ENCODE data around the gene CNTNAP2. TPM values are rescaled to one million over a fixed set of nuclear protein-coding genes. Genes with fewer than 3 reads are reported as not detected.

Gene CNTNAP2
- total and polyA plus RNA-seq, 8 donors = 0.19 to 18.2 (median 0.56) TPM

GRCh38 chr7:148021507-148022045, 1905.0 kb downstream of the CNTNAP2 start:
- Histone ChIP-seq H3K27me3 (no peaks in the 10 kb centered on the region), H3K27ac (no peak overlapping the region), H3K36me3 (no peaks in the 10 kb centered on the region), H3K9me3 (no peaks in the 10 kb centered on the region), H3K4me3 (no peak overlapping the region), H3K4me1 (no peaks in the 10 kb centered on the region)
- no peak for DNase-seq
- WGBS, 5 donors = 85 to 93% (median 89%) methylated on average over 14 to 17 of the region's 17 CpGs
- intact Hi-C loops (cut with DNase I; ENCODE audit: low total_unique reads) = no loop called here
- TF ChIP-seq EP300 (IDR thresholded peaks at IDR 0.05) (no peak), POLR2AphosphoS5 (IDR thresholded peaks at IDR 0.05) (no peak), CTCF (IDR thresholded peaks at IDR 0.05) (no peak), POLR2A (IDR thresholded peaks at IDR 0.05) (no peak)

- H3K4me1 ChIP-seq = no peaks in the 10 kb centered on the region
- H3K36me3 ChIP-seq = no peaks in the 10 kb centered on the region
- no peak overlapping the region for H3K4me3 ChIP-seq
- H3K27me3 ChIP-seq = no peaks in the 10 kb centered on the region
- H3K9me3 ChIP-seq = no peaks in the 10 kb centered on the region
- DNase-seq = no peak
- 93 to 97% (median 95%) methylated on average over 9 of the region's 9 CpGs for WGBS, 5 donors
- H3K27ac ChIP-seq = no peak overlapping the region
- intact Hi-C loops (cut with DNase I; ENCODE audit: low total_unique reads) = no loop called here
- TF ChIP-seq EP300 (IDR thresholded peaks at IDR 0.05) (no peak), POLR2AphosphoS5 (IDR thresholded peaks at IDR 0.05) (no peak), POLR2A (IDR thresholded peaks at IDR 0.05) (no peak)
These were observed 1906.2 kb downstream of the CNTNAP2 start for GRCh38 chr7:148022832-148023231.

- intact Hi-C loops (cut with DNase I; ENCODE audit: low total_unique reads) = no loop called here
- Histone ChIP-seq H3K4me1 (no peaks in the 10 kb centered on the region), H3K9me3 (no peaks in the 10 kb centered on the region), H3K27ac (no peak overlapping the region), H3K36me3 (no peaks in the 10 kb centered on the region), H3K27me3 (no peaks in the 10 kb centered on the region), H3K4me3 (no peak overlapping the region)
- 63 to 84% (median 71%) methylated on average over 5 of the region's 5 CpGs for WGBS, 5 donors
- TF ChIP-seq POLR2AphosphoS5 (IDR thresholded peaks at IDR 0.05) (no peak), EP300 (IDR thresholded peaks at IDR 0.05) (no peak), POLR2A (IDR thresholded peaks at IDR 0.05) (no peak)
- no peak for DNase-seq
These were observed 1910.1 kb downstream of the CNTNAP2 start for GRCh38 chr7:148026713-148027112.

GRCh38 chr7:148028165-148028564, 1911.6 kb downstream of the CNTNAP2 start:
- WGBS, 5 donors = 84 to 100% (median 95%) methylated on average over 3 of the region's 3 CpGs
- Histone ChIP-seq H3K9me3 (no peaks in the 10 kb centered on the region), H3K4me3 (no peak overlapping the region)

GRCh38 chr7:148031019-148031418, 1914.4 kb downstream of the CNTNAP2 start:
- no peaks in the 10 kb centered on the region for H3K4me1 ChIP-seq
- no peak overlapping the region for H3K4me3 ChIP-seq
- H3K36me3 ChIP-seq = no peaks in the 10 kb centered on the region
- intact Hi-C loops (cut with DNase I; ENCODE audit: low total_unique reads) = no loop called here
- no peak for DNase-seq
- H3K27ac ChIP-seq = no peak overlapping the region
- no peaks in the 10 kb centered on the region for H3K9me3 ChIP-seq
- no peak for TF ChIP-seq EP300 (IDR thresholded peaks at IDR 0.05)
- no peak for TF ChIP-seq POLR2A (IDR thresholded peaks at IDR 0.05)
- no peak for TF ChIP-seq CTCF (IDR thresholded peaks at IDR 0.05)
- WGBS, 5 donors = 41 to 57% (median 52%) methylated on average over 2 of the region's 2 CpGs
- no peaks in the 10 kb centered on the region for H3K27me3 ChIP-seq

More at GRCh38 chr7:148028165-148028564, 1911.6 kb downstream of the CNTNAP2 start:
- DNase-seq = no peak
- Histone ChIP-seq H3K27ac (no peak overlapping the region), H3K4me1 (no peaks in the 10 kb centered on the region), H3K27me3 (no peaks in the 10 kb centered on the region), H3K36me3 (no peaks in the 10 kb centered on the region)
- no peak for TF ChIP-seq EP300 (IDR thresholded peaks at IDR 0.05)
- TF ChIP-seq POLR2A (IDR thresholded peaks at IDR 0.05) = no peak
- TF ChIP-seq POLR2AphosphoS5 (IDR thresholded peaks at IDR 0.05) = no peak
- TF ChIP-seq CTCF (IDR thresholded peaks at IDR 0.05) = no peak
- intact Hi-C loops (cut with DNase I; ENCODE audit: low total_unique reads) = no loop called here

Data from stomach (tissue), 9 donors.